SU-DHL-6 (cell line): Measurements from ENCODE around the gene CAPN14.

Experiments used
- H2AFZ ChIP-seq: fragments of 200-600 bp; sonication (generic); 2 replicates; pipeline ENCODE4 v1.6.1; 2014; ENCODE audit warnings: low read depth, mild to moderate bottlenecking, moderate library complexity, mixed read lengths, antibody characterized with exemption, low read length; ENCODE audit not compliant: severe bottlenecking
- H3F3A ChIP-seq: fragments of 200-600 bp; shearing (Covaris generic); 2 replicates; pipeline ENCODE4 v1.6.0; 2016; ENCODE audit warnings: antibody characterized with exemption, mild to moderate bottlenecking; ENCODE audit not compliant: insufficient read depth
- H3K27ac ChIP-seq: fragments of 200-600 bp; sonication (generic); 2 replicates; pipeline ENCODE4 v1.5.1; 2016; ENCODE audit warnings: low read depth, mild to moderate bottlenecking, low read length, moderate library complexity, mixed read lengths
- H3K27me3 ChIP-seq: fragments of 200-600 bp; sonication (generic), shearing (Covaris generic); 2 replicates; pipeline ENCODE4 v1.6.0; 2014; ENCODE audit warnings: mild to moderate bottlenecking, low read length
- H3K36me3 ChIP-seq: fragments of 200-600 bp; sonication (generic); 2 replicates; pipeline ENCODE4 v1.6.1; 2014; ENCODE audit warnings: mild to moderate bottlenecking, low read length, mixed read lengths
- H3K4me2 ChIP-seq: fragments of 300-600, 200-600 bp; shearing (Covaris generic), sonication (generic); 2 replicates; pipeline ENCODE4 v1.6.0; 2014; ENCODE audit warnings: low read length, low read depth, mild to moderate bottlenecking; ENCODE audit not compliant: poor library complexity, severe bottlenecking
- H3K4me3 ChIP-seq: fragments of 200-600 bp; sonication (generic); 2 replicates; pipeline ENCODE4 v1.5.1; 2014; ENCODE audit warnings: antibody characterized with exemption, low read length, mild to moderate bottlenecking, mixed read lengths; ENCODE audit not compliant: insufficient read depth, poor library complexity, severe bottlenecking
- H3K79me2 ChIP-seq: fragments of 200-600 bp; sonication (generic); 2 replicates; pipeline ENCODE4 v1.6.1; 2014; ENCODE audit warnings: mild to moderate bottlenecking, low read length, moderate library complexity; ENCODE audit not compliant: insufficient read depth
- H3K9ac ChIP-seq: fragments of 200-600 bp; sonication (generic); 2 replicates; pipeline ENCODE4 v1.7.0; 2014; ENCODE audit warnings: mild to moderate bottlenecking, low read length
- H3K9me2 ChIP-seq: fragments of 200-600 bp; sonication (generic); replicated peaks from 2 replicates; pipeline ENCODE4 v1.6.1; 2014; ENCODE audit warnings: low read length; ENCODE audit not compliant: insufficient read depth
- H3K9me3 ChIP-seq: fragments of 200-600 bp; sonication (generic); 2 replicates; pipeline ENCODE4 v1.6.1; 2014; ENCODE audit warnings: low read length, mixed read lengths; ENCODE audit not compliant: insufficient read depth
- H4K20me1 ChIP-seq: fragments of 200-600 bp; sonication (generic); 2 replicates; pipeline ENCODE4 v1.6.1; 2014; ENCODE audit warnings: low read depth, mild to moderate bottlenecking, antibody characterized with exemption, low read length, moderate library complexity, mixed read lengths
- EZH2phosphoT487 ChIP-seq: fragments of 200-600 bp; sonication (generic), shearing (Covaris generic); conservative IDR thresholded peaks from 2 replicates; pipeline ENCODE4 v1.6.1; 2018; ENCODE audit warnings: mild to moderate bottlenecking, antibody characterized with exemption, low read length, moderate library complexity, mixed read lengths
- TF ChIP-seq, protein P1 (sequence below): fragments of 200-600 bp; sonication (generic); IDR thresholded peaks from one replicate; pipeline ENCODE4 v1.5.1; 2017; ENCODE audit warnings: antibody characterized with exemption, mild to moderate bottlenecking, low read length, moderate library complexity; ENCODE audit not compliant: insufficient read depth, poor library complexity, severe bottlenecking

CAPN14 gene

DNA sequence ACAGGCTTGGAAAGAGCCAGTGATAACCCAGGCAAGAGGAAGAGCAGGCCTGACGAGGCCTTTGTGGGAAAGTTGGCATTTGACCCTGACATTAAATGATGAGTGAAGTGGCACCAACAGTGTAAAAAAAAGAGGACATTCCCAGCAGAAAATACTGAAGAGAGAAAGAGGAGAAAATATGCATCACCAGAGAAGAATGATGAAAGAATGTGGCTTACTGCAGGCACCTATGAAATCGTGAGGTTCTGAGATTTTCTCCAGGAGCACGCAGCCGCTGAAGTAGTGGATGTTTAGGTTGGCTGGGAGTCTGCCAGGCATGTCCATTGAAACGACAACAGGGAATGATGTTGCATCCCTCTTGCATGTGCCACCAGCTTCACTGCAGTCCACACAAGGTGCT lies 30.4 kb upstream of the CAPN14 start:
- Histone ChIP-seq H2AFZ (no peak overlapping the region), H3K79me2 (no peaks in the 10 kb centered on the region), H3K9ac (no peak overlapping the region), H3K4me3 (no peak overlapping the region), H3K9me2 (no peaks in the 10 kb centered on the region), H3K36me3 (no peaks in the 10 kb centered on the region), H3K4me2 (no peak overlapping the region), H3K9me3 (no peaks in the 10 kb centered on the region), H4K20me1 (no peaks in the 10 kb centered on the region), H3F3A (no peaks in the 10 kb centered on the region), H3K27me3 (no peaks in the 10 kb centered on the region), H3K27ac (no peak overlapping the region)
- no peak for TF ChIP-seq EZH2phosphoT487
- TF ChIP-seq, protein P1, sequence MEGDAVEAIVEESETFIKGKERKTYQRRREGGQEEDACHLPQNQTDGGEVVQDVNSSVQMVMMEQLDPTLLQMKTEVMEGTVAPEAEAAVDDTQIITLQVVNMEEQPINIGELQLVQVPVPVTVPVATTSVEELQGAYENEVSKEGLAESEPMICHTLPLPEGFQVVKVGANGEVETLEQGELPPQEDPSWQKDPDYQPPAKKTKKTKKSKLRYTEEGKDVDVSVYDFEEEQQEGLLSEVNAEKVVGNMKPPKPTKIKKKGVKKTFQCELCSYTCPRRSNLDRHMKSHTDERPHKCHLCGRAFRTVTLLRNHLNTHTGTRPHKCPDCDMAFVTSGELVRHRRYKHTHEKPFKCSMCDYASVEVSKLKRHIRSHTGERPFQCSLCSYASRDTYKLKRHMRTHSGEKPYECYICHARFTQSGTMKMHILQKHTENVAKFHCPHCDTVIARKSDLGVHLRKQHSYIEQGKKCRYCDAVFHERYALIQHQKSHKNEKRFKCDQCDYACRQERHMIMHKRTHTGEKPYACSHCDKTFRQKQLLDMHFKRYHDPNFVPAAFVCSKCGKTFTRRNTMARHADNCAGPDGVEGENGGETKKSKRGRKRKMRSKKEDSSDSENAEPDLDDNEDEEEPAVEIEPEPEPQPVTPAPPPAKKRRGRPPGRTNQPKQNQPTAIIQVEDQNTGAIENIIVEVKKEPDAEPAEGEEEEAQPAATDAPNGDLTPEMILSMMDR: no peak

DNA sequence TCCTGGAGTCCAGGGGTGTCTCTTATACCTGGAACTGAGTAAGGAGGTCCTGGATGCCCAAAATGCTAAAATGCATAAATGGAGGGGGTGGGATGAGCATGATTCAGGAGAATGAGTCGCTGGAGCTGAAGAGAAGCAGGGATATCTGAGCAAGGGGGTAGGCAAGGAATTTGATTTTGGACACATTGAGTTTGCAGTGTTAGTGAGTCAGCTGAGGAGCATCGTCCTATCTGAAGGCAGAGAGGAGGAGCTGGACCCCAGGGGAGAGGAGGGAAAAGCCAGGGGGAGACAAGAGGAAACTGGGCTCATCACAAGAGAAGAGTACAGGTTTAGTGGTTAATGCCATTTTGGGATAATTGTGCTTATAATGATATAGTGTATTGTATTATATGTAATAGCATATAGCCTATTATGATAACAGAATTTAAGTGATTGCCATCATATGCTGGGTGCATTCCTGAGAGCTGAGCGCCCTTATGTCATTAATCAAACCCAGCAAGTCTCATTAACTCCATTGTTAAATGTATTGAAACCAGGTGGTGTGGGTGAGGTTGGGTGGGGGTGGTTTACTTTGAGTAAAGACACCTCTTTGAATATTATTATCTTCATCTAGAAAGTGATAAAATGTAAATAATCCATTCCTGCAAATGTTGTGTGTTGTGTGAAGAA lies 29.0 kb upstream of the CAPN14 start:
- H3K9me2 ChIP-seq: no peaks in the 10 kb centered on the region
- H3K36me3 ChIP-seq: no peaks in the 10 kb centered on the region
- no peaks in the 10 kb centered on the region for H3F3A ChIP-seq
- H2AFZ ChIP-seq: no peak overlapping the region
- H3K9me3 ChIP-seq: no peaks in the 10 kb centered on the region
- H4K20me1 ChIP-seq: no peaks in the 10 kb centered on the region
- TF ChIP-seq, protein P1: no peak
- no peak for TF ChIP-seq EZH2phosphoT487
- no peak overlapping the region for H3K4me3 ChIP-seq
- H3K4me2 ChIP-seq: no peak overlapping the region
- no peaks in the 10 kb centered on the region for H3K79me2 ChIP-seq
- H3K9ac ChIP-seq: no peak overlapping the region
- H3K27me3 ChIP-seq: no peaks in the 10 kb centered on the region
- H3K27ac ChIP-seq: no peak overlapping the region

DNA sequence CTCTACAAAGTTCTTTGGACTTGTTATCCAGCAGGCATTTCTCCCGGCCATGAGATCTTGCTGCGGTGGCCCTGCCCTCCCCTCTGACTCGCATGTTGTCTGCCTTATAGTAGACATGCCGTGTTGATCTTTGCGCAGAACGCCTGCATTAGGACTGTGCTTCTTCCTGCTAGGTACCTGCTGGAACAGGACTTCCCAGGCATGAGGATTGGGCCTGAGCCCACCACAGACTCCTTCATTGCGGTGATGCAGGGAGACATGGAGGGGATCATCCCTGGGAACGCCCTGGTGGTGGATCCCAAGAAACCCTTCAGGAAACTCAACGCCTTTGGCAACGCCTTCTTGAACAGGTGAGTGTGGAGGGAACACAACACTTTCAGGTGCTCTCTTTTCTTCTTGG lies 26.8 kb upstream of the CAPN14 start:
- H3K9me2 ChIP-seq: no peaks in the 10 kb centered on the region
- H2AFZ ChIP-seq: no peak overlapping the region
- no peaks in the 10 kb centered on the region for H3K9me3 ChIP-seq
- H3F3A ChIP-seq: no peaks in the 10 kb centered on the region
- no peak overlapping the region for H3K27ac ChIP-seq
- H3K4me2 ChIP-seq: no peak overlapping the region
- TF ChIP-seq, protein P1: no peak
- TF ChIP-seq EZH2phosphoT487: no peak
- H3K9ac ChIP-seq: no peak overlapping the region
- no peaks in the 10 kb centered on the region for H3K27me3 ChIP-seq
- no peak overlapping the region for H3K4me3 ChIP-seq
- H3K79me2 ChIP-seq: no peaks in the 10 kb centered on the region
- H4K20me1 ChIP-seq: no peaks in the 10 kb centered on the region
- H3K36me3 ChIP-seq: no peaks in the 10 kb centered on the region
